GM18909 (cell line): ENCODE data around the gene PKN3.

Experiments
- ATAC-seq: cut with Tn5 transposase; IDR thresholded peaks from one replicate; pipeline ENCODE4 v1.9.1; 2021; ENCODE audit warnings: mild to moderate bottlenecking; ENCODE audit not compliant: unreplicated experiment, poor library complexity

PKN3 gene

DNA sequence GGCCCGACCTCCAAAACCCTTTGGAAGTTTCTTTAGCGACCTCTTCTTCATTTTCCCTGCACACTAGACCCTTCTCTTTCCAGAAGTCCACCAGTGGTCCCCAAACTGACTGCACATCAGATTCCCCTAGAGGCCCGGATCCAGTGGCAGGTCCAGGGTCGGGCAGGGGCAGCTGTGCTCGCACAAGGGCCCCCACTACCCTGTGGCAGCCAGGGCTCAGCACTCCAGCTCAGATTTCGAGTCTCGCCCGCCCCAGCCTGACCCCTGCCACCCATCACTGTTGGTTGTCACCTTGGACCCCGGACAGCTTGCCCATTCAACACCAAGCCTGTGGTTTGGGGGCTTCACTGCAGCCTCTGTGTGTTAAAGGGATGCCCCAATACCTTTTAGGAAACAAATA is 29.4 kb downstream of the PKN3 start:
- ATAC-seq = no peak

GRCh38 chr9:128732576-128732975 is 30.3 kb downstream of the PKN3 start:
- ATAC-seq = no peak

GRCh38 chr9:128733256-128733655 is 31.0 kb downstream of the PKN3 start:
- ATAC-seq = no peak

GRCh38 chr9:128735373-128735772 is 33.1 kb downstream of the PKN3 start:
- ATAC-seq = no peak

- no peak for ATAC-seq
These were observed 40.1 kb downstream of the PKN3 start for GRCh38 chr9:128742401-128742800.

- ATAC-seq = no peak
These were observed 41.1 kb downstream of the PKN3 start for GRCh38 chr9:128743421-128743820.

GRCh38 chr9:128747241-128747640 is 44.9 kb downstream of the PKN3 start:
- ATAC-seq = no peak

GRCh38 chr9:128750926-128751595 is 48.8 kb downstream of the PKN3 start:
- no peak for ATAC-seq

GRCh38 chr9:128753627-128754026 is 51.3 kb downstream of the PKN3 start:
- no peak for ATAC-seq

- ATAC-seq = no peak
These were observed 55.3 kb downstream of the PKN3 start for GRCh38 chr9:128757602-128758001.

GRCh38 chr9:128762671-128763449 is 60.6 kb downstream of the PKN3 start:
- ATAC-seq = no peak

GRCh38 chr9:128764361-128764760 is 62.1 kb downstream of the PKN3 start:
- ATAC-seq = no peak

GRCh38 chr9:128765499-128765898 is 63.2 kb downstream of the PKN3 start:
- no peak for ATAC-seq

DNA sequence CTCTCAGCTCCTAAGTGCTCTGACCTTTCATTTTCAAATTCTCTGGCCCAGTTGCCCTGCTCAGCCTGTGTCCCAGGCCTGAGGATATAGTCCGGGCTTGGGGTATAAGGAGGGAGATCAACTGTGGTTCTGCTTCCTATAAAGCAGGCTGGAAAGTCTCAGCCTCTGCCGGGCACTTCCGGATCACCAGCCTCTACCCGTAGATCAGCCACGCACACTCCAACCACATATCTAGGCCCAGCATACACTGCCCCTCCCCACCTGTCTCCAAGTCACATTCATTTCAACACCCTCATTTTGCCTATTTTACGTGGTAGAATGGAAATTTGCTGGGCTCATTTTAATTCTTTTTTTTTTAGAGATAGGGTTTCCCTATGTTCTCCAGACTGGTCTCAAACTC is 66.3 kb downstream of the PKN3 start:
- ATAC-seq = no peak
